Stomach (tissue), 9 donors: ENCODE measurements around the gene HSH2D. TPM values are rescaled to one million over a fixed set of nuclear protein-coding genes. Genes with fewer than 3 reads are reported as not detected.

Experiments
- DNase-seq, 2 donors: peaks; one replicate each; pipeline versions ENCODE4 v3.0.0 to v3.0.0-alpha.2; 2013 to 2019
- H3K27ac ChIP-seq, 5 donors: fragments of 200-600 bp in 4 of 5; sonication (generic) in 4 of 5; one replicate each; pipeline ENCODE4 v1.5.1; 2013 to 2019; ENCODE audit warnings: mild to moderate bottlenecking in 1 of 5, moderate library complexity in 1 of 5
- H3K27me3 ChIP-seq, 3 donors: fragments of 200-600 bp; sonication (generic); one replicate each; pipeline ENCODE4 v1.5.1; 2017 to 2019; ENCODE audit warnings: mixed run types in 1 of 3
- H3K36me3 ChIP-seq, 4 donors: fragments of 200-600 bp; sonication (generic); 1 replicate in 3 of 4; 2 replicates in 1 of 4; pipeline ENCODE4 v1.5.1; 2016 to 2019
- H3K4me1 ChIP-seq, 4 donors: fragments of 200-600 bp; sonication (generic); one replicate each; pipeline ENCODE4 v1.5.1; 2016 to 2019
- H3K4me3 ChIP-seq, 4 donors: fragments of 200-600 bp; sonication (generic) in 3 of 4; one replicate each; pipeline ENCODE4 v1.5.1; 2016 to 2019; ENCODE audit warnings: mild to moderate bottlenecking in 1 of 4
- H3K9me3 ChIP-seq, 4 donors: fragments of 200-600 bp; sonication (generic); one replicate each; pipeline ENCODE4 v1.5.1; 2016 to 2019
- EP300 ChIP-seq: sonication (generic); formaldehyde crosslinking; IDR thresholded peaks from one replicate; pipeline ENCODE4 v1.6.1; 2017; ENCODE audit warnings: antibody characterized with exemption
- POLR2A ChIP-seq, 4 donors: fragments of 450-650 bp; IDR thresholded peaks; one replicate each; pipeline ENCODE4 v1.6.1; 2016; ENCODE audit warnings: antibody characterized with exemption in 4 of 4, control low read depth in 2 of 4, mild to moderate bottlenecking in 1 of 4, moderate library complexity in 1 of 4
- POLR2AphosphoS5 ChIP-seq, 3 donors: sonication (generic); formaldehyde crosslinking; IDR thresholded peaks; one replicate each; pipeline ENCODE4 v1.6.1; 2016; ENCODE audit warnings: antibody characterized with exemption in 3 of 3
- WGBS, 5 donors: extraction: QIAGEN DNeasy Blood & Tissue Kit in 3 of 5; methylation state at CpG; one replicate each; pipeline versions ENCODE4 v1.1.5 to v1.1.7; 2013 to 2018; 5-methylcytosine and 5-hydroxymethylcytosine counted together
- intact Hi-C: fragments of 100-400 bp; cut with DNase I; formaldehyde crosslinking; loops from one replicate; pipeline ENCODE4 v1.15.1; 2023; ENCODE audit warnings: low total_unique reads
- polyA plus RNA-seq, 3 donors: library from polyadenylated mRNA; stranded (reverse); fragments of 200-250 nt; gene quantifications; one replicate each; pipeline ENCODE4 v1.2.3, GENCODE V29; 2013
- total RNA-seq, 5 donors: library from RNA; depleted of rRNA; stranded (reverse); fragments of >200 nt; gene quantifications; one replicate each; pipeline versions ENCODE4 v1.1.0 to v1.2.3, GENCODE V29; 2014 to 2016
- TF ChIP-seq, protein P1 (sequence below), 7 experiments: fragments of 450-650 bp in 4 of 7; fragments of 200-600 bp in 3 of 7; sonication (generic) in 3 of 7; IDR thresholded peaks; one replicate each; pipeline ENCODE4 v1.5.1; 2016 to 2019; ENCODE audit warnings: antibody characterized with exemption in 7 of 7, control low read depth in 2 of 7, mild to moderate bottlenecking in 1 of 7
- donor health status: healthy with polysubstance abuse.
- donor health status: Bipolar disorder and iron deficiency.
- donor health status: healthy.

The HSH2D gene
- total and polyA plus RNA-seq, 8 donors: 6.2 to 24.5 (median 9.4) TPM

DNA sequence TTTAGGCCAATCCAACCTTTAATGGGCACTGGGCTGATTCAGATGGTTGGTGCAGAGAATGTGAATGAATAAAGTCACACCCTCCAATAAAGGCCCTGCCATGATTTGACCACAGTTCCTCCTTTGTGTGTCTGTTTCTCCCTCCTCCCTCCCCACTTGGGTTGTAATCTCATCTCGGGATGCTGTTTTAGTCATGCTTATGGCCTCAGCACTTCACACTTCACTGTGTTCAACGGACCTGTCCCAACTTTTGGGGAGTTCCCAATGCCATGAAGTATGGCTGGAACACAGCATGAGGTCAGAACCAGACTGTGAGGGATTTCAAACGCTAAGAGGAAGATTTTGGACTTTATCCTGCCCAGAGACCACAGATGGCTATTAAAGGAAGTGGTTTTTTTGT is 37.4 kb upstream of the HSH2D start:
- H3K4me3 ChIP-seq: no peak overlapping the region
- peaks cover 30 to 42% (median 40%) of the 10 kb centered on the region in 4 donors for H3K36me3 ChIP-seq
- no peak for DNase-seq
- H3K4me1 ChIP-seq: peaks cover 6 to 40% (median 16%) of the 10 kb centered on the region in 4 donors
- H3K27ac ChIP-seq: peak overlapping the region in 3 of 5 donors; percentile 2 to 42 (median 28)
- H3K27me3 ChIP-seq: no peaks in the 10 kb centered on the region
- intact Hi-C loops: no loop called here
- H3K9me3 ChIP-seq: no peaks in the 10 kb centered on the region
- 19 to 27% (median 22%) methylated on average over 3 of the region's 3 CpGs for WGBS, 5 donors
- TF ChIP-seq EP300 (no peak), POLR2A (IDR thresholded peaks at IDR 0.05) (no peak), POLR2AphosphoS5 (IDR thresholded peaks at IDR 0.05) (no peak)
- TF ChIP-seq, protein P1, sequence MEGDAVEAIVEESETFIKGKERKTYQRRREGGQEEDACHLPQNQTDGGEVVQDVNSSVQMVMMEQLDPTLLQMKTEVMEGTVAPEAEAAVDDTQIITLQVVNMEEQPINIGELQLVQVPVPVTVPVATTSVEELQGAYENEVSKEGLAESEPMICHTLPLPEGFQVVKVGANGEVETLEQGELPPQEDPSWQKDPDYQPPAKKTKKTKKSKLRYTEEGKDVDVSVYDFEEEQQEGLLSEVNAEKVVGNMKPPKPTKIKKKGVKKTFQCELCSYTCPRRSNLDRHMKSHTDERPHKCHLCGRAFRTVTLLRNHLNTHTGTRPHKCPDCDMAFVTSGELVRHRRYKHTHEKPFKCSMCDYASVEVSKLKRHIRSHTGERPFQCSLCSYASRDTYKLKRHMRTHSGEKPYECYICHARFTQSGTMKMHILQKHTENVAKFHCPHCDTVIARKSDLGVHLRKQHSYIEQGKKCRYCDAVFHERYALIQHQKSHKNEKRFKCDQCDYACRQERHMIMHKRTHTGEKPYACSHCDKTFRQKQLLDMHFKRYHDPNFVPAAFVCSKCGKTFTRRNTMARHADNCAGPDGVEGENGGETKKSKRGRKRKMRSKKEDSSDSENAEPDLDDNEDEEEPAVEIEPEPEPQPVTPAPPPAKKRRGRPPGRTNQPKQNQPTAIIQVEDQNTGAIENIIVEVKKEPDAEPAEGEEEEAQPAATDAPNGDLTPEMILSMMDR (IDR thresholded peaks at IDR 0.05): no peak

- Histone ChIP-seq H3K36me3 (peaks cover 0 to 13% (median 5%) of the 10 kb centered on the region in 4 donors), H3K9me3 (no peaks in the 10 kb centered on the region), H3K27me3 (no peaks in the 10 kb centered on the region), H3K4me1 (peaks cover 49 to 52% (median 51%) of the 10 kb centered on the region in 4 donors), H3K4me3 (peak within 1 kb of the TSS; percentile 79 to 97 (median 89)), H3K27ac (peak within 1 kb of the TSS; percentile 90 to 98 (median 96))
- DNase-seq: peak; percentile 99 to 100
- TF ChIP-seq, protein P1 (IDR thresholded peaks at IDR 0.05): peak in 6 of 7 experiments; percentile 83 to 100 (median 98)
- TF ChIP-seq EP300: no peak
- TF ChIP-seq POLR2AphosphoS5 (IDR thresholded peaks at IDR 0.05): peak; percentile 56 to 92 (median 87)
- WGBS, 5 donors: 0 to 1% (median 1%) methylated on average over 38 to 81 of the region's 81 CpGs
- intact Hi-C loops: no loop called here
Measured at GRCh38 chr19:16111160-16111908, 32.2 kb upstream of the HSH2D start, which contains the start of gene RAB8A. Gene RAB8A (plus strand): TSS chr19:16111889. CDS start chr19:16111902, 13 bp downstream.

GRCh38 chr19:16111909-16112752 is 31.4 kb upstream of the HSH2D start:
- 1 to 2% (median 1%) methylated on average over 32 to 37 of the region's 37 CpGs for WGBS, 5 donors
- Histone ChIP-seq H3K4me3 (peak overlapping the region; percentile 79 to 97 (median 89)), H3K27ac (peak overlapping the region; percentile 90 to 98 (median 96)), H3K27me3 (no peaks in the 10 kb centered on the region), H3K36me3 (peaks cover 8 to 15% (median 9%) of the 10 kb centered on the region in 4 donors), H3K9me3 (no peaks in the 10 kb centered on the region), H3K4me1 (peaks cover 49 to 60% (median 57%) of the 10 kb centered on the region in 4 donors)
- intact Hi-C loops: no loop called here
- DNase-seq: no peak
- no peak for TF ChIP-seq EP300
- TF ChIP-seq POLR2AphosphoS5 (IDR thresholded peaks at IDR 0.05): no peak
- TF ChIP-seq, protein P1 (IDR thresholded peaks at IDR 0.05): no peak

DNA sequence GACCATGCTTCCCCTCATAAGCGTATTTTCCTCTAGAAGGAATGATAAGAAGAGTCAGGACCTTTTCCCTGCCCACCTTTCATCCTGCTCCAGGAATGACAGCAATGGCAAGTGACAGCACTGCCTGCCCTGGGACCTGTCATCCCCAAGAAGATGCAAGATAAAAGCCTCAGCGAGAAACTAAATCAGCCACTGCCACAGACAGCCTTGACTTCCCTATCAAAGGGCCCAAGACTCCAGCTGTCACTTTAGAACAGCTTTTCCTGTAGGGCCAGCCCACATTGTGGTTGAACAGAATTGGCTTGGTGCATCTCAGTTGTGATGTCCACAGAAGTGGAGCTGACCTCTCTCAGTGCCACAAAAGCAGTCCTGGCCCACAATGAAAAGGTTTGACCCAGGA is 30.7 kb upstream of the HSH2D start:
- no peaks in the 10 kb centered on the region for H3K27me3 ChIP-seq
- 20 to 38% (median 26%) methylated on average over 2 of the region's 2 CpGs for WGBS, 5 donors
- peak overlapping the region; percentile 79 to 97 (median 89) for H3K4me3 ChIP-seq
- H3K9me3 ChIP-seq: no peaks in the 10 kb centered on the region
- no peak for DNase-seq
- peaks cover 49 to 65% (median 63%) of the 10 kb centered on the region in 4 donors for H3K4me1 ChIP-seq
- intact Hi-C loops: no loop called here
- H3K27ac ChIP-seq: peak overlapping the region in 4 of 5 donors; percentile 90 to 98 (median 96)
- peaks cover 10 to 17% (median 13%) of the 10 kb centered on the region in 4 donors for H3K36me3 ChIP-seq
- TF ChIP-seq POLR2AphosphoS5 (IDR thresholded peaks at IDR 0.05) (no peak), POLR2A (IDR thresholded peaks at IDR 0.05) (no peak), EP300 (no peak)
- TF ChIP-seq, protein P1 (IDR thresholded peaks at IDR 0.05): no peak
